Adipocyte (in vitro differentiated cells): ENCODE data around the gene SORBS1.
A peak's percentile ranks its signal among the peaks of the same experiment; 100 is the strongest.

Experiments used
- DNase-seq: peaks from one replicate; pipeline ENCODE4 v3.0.0-alpha.2; 2015; ENCODE audit warnings: low read depth
- H3K27me3 ChIP-seq: replicated peaks from 2 replicates; pipeline ENCODE4 v1.7.0; 2013; ENCODE audit warnings: mild to moderate bottlenecking, low read length, moderate library complexity; ENCODE audit not compliant: control insufficient read depth, insufficient read depth
- H3K36me3 ChIP-seq: 2 replicates; pipeline ENCODE4 v1.7.0; 2013; ENCODE audit warnings: low read length, mild to moderate bottlenecking, moderate library complexity; ENCODE audit not compliant: control insufficient read depth, insufficient read depth, severe bottlenecking
- H3K4me1 ChIP-seq: 2 replicates; pipeline ENCODE4 v1.7.0; 2013; ENCODE audit warnings: mild to moderate bottlenecking, low read length, moderate library complexity; ENCODE audit not compliant: control insufficient read depth, insufficient read depth
- H3K4me3 ChIP-seq: 2 replicates; pipeline ENCODE4 v1.7.0; 2013; ENCODE audit warnings: mild to moderate bottlenecking, low read length, moderate library complexity
- H3K9ac ChIP-seq: 2 replicates; pipeline ENCODE4 v1.7.0; 2013; ENCODE audit warnings: mild to moderate bottlenecking, low read length, moderate library complexity
- H3K9me3 ChIP-seq: 2 replicates; pipeline ENCODE4 v1.7.0; 2013; ENCODE audit warnings: mild to moderate bottlenecking, low read length, moderate library complexity; ENCODE audit not compliant: control insufficient read depth

Gene SORBS1

DNA sequence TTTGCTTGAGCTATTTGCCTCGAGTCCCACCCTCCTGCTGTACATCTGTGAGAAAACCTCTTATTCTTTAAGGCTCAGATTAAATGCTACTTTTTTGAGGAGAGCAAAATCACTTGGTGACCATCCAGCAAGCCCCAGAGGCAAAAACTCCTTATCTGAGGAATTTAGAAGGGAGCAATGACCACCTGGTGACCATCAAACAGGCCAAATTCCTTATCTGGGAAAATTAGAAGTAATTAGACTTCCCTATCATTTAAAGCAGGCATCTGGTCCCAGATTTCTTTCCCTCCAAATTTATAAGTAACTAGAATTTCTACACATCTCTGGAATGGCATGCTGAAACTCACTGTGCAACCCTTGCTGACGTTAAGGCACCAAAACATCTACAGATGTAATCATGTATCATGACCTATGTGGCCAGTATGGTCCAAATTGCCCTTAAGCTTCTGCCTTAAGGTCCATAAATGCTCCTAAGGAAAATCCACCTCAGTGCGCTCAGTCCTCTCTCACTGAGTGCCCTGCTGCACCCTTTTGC lies 229.5 kb downstream of the SORBS1 start:
- no peak overlapping the region for H3K9ac ChIP-seq
- peaks cover 67% of the 10 kb centered on the region for H3K36me3 ChIP-seq

GRCh38 chr10:95330966-95331453 lies 230.2 kb downstream of the SORBS1 start:
- H3K36me3 ChIP-seq = peaks cover 67% of the 10 kb centered on the region
- no peaks in the 10 kb centered on the region for H3K27me3 ChIP-seq
- H3K4me3 ChIP-seq = no peak overlapping the region
- peaks cover 17% of the 10 kb centered on the region for H3K4me1 ChIP-seq
- DNase-seq = no peak
- H3K9ac ChIP-seq = no peak overlapping the region
- no peaks in the 10 kb centered on the region for H3K9me3 ChIP-seq

More for the DNA sequence above, 229.5 kb downstream of the SORBS1 start:
- Histone ChIP-seq H3K4me1 (peaks cover 17% of the 10 kb centered on the region), H3K27me3 (no peaks in the 10 kb centered on the region), H3K4me3 (no peak overlapping the region), H3K9me3 (no peaks in the 10 kb centered on the region)
- no peak for DNase-seq

DNA sequence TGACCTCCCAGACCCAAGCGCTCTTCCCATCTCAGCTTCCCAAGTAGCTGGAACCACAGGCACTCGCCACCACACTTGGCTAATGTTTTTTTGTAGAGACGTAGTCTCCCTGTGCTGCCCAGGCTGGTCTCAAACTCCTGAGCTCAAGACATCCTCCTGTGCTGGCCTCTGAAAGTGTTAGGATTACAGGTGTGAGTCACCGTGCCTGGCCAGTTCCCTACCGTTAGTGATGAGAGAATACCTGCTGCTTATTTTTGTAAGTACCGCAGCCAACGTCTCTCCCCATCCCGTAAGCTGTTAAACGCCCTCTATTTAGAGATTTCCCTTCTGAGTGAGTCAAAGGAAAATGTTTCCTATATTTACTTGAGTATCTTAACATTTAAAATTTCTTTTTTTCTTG lies 231.9 kb downstream of the SORBS1 start:
- Histone ChIP-seq H3K9me3 (no peaks in the 10 kb centered on the region), H3K36me3 (peaks cover 69% of the 10 kb centered on the region), H3K4me1 (peaks cover 6% of the 10 kb centered on the region), H3K27me3 (no peaks in the 10 kb centered on the region), H3K4me3 (no peak overlapping the region), H3K9ac (no peak overlapping the region)
- no peak for DNase-seq

- Histone ChIP-seq H3K36me3 (peaks cover 77% of the 10 kb centered on the region), H3K4me3 (no peak overlapping the region), H3K9me3 (no peaks in the 10 kb centered on the region), H3K27me3 (no peaks in the 10 kb centered on the region), H3K4me1 (no peaks in the 10 kb centered on the region), H3K9ac (no peak overlapping the region)
- DNase-seq = no peak
Measured at GRCh38 chr10:95328013-95328412, 233.2 kb downstream of the SORBS1 start.

GRCh38 chr10:95327367-95327766 lies 233.8 kb downstream of the SORBS1 start:
- peak; percentile 18 for DNase-seq
- H3K4me1 ChIP-seq = no peaks in the 10 kb centered on the region
- H3K9me3 ChIP-seq = no peaks in the 10 kb centered on the region
- H3K36me3 ChIP-seq = peaks cover 77% of the 10 kb centered on the region
- no peaks in the 10 kb centered on the region for H3K27me3 ChIP-seq
- H3K4me3 ChIP-seq = no peak overlapping the region
- no peak overlapping the region for H3K9ac ChIP-seq

DNA sequence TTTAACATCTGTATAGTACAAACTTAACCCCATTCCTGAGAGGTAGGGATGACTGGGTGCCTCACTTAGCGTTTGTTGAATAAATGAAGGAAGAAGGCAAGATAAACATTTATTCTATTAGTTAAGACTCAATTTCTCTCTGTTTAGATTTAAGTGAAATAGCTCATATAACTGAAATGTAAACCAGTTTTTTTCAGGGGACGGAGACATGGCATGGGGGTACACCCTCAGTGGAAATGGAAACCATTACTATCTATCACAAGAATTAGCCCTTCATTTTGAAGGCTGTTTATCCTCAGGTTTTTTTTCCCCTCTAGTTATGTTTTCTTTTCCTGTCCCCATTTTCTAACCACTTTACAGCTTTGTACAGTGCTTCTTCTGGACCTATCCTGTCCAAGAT lies 234.8 kb downstream of the SORBS1 start:
- Histone ChIP-seq H3K4me1 (no peaks in the 10 kb centered on the region), H3K27me3 (no peaks in the 10 kb centered on the region), H3K9ac (no peak overlapping the region), H3K9me3 (no peaks in the 10 kb centered on the region), H3K4me3 (no peak overlapping the region), H3K36me3 (peaks cover 79% of the 10 kb centered on the region)
- DNase-seq = no peak

DNA sequence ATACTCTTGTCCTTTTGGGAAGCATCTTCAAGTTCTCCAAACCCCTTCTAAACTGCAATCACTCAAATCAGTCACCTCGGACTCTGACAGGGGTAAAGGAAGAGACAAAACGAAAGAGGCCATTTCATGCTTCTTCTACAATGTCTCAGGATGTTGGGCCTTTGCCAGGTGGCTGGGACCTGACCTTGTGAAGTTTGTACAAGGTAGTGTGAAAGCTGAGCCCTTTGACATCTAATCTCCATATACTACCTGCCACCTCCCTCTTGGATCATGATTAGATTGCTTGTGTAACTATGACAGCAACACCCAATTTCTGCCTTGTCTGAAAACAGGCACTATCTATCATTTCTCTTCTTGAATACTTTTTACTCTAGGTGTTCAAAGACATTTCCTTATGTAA lies 235.3 kb downstream of the SORBS1 start:
- no peak overlapping the region for H3K4me3 ChIP-seq
- no peak for DNase-seq
- no peaks in the 10 kb centered on the region for H3K9me3 ChIP-seq
- H3K36me3 ChIP-seq = peaks cover 79% of the 10 kb centered on the region
- no peaks in the 10 kb centered on the region for H3K4me1 ChIP-seq
- H3K27me3 ChIP-seq = no peaks in the 10 kb centered on the region
- H3K9ac ChIP-seq = no peak overlapping the region

- Histone ChIP-seq H3K36me3 (peaks cover 84% of the 10 kb centered on the region), H3K4me1 (no peaks in the 10 kb centered on the region), H3K27me3 (no peaks in the 10 kb centered on the region), H3K9ac (no peak overlapping the region), H3K4me3 (no peak overlapping the region), H3K9me3 (no peaks in the 10 kb centered on the region)
- DNase-seq = no peak
Measured at GRCh38 chr10:95324436-95325268, 236.5 kb downstream of the SORBS1 start.

DNA sequence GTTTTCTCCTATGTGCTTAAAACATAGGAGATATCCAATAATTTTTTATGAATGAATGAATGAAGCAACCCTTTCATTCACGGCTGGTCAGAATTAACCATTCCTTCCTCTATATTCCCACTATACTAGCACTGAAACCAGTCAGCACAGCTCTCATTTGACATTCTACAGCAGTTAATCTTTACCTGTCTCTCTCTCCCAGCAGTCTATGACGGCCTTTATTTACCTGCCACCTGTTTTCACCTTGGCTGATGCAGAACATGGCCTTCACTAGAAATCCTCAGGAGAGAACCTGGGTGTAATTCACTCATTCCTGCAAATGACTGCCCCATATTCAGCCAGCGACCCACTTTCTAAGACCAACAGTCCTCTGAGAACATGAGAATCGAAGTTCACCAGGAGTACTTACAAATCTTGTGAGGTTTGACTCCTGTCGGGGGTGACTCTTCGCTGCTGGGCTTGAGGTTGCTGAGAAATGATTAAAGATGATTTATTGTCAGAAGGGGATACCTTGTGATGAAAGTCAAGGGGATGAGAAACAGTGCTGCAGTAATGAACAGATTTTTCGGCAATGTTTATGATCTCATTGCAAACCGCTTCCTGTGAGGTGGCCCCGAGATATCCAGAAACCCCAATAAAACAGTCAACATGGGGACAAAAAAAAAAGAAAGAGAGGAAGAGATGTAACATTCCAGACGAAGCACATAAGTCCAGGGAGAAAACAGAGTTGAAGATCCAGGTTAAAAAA lies 239.4 kb downstream of the SORBS1 start:
- no peak for DNase-seq
- H3K4me3 ChIP-seq = no peak overlapping the region
- peaks cover 67% of the 10 kb centered on the region for H3K36me3 ChIP-seq
- no peaks in the 10 kb centered on the region for H3K27me3 ChIP-seq
- no peak overlapping the region for H3K9ac ChIP-seq
- no peaks in the 10 kb centered on the region for H3K4me1 ChIP-seq
- no peaks in the 10 kb centered on the region for H3K9me3 ChIP-seq

DNA sequence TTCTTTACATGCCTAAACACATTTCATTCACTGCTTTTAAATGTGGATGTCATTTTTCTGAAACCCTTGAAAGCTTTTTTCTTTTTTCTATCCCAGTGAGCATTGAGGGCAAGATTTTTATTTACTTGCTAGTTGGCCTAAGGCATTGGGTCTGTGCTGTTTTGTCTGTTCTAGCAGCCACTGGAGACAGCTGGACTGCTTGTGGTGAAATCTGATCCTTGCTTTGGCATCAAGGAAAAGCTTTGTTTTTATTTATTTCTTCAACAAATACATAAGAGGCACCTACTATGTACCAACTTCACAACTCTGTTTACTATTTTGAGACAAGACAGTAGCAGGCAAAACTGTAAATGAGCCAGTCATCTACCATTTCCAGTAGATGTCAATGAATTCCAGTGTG lies 241.9 kb downstream of the SORBS1 start:
- Histone ChIP-seq H3K27me3 (no peaks in the 10 kb centered on the region), H3K4me3 (no peak overlapping the region), H3K36me3 (peaks cover 71% of the 10 kb centered on the region), H3K9me3 (no peaks in the 10 kb centered on the region), H3K4me1 (no peaks in the 10 kb centered on the region), H3K9ac (no peak overlapping the region)
- DNase-seq = peak; percentile 63

GRCh38 chr10:95315509-95315908 lies 245.7 kb downstream of the SORBS1 start:
- Histone ChIP-seq H3K4me3 (no peak overlapping the region), H3K4me1 (no peaks in the 10 kb centered on the region), H3K36me3 (peaks cover 54% of the 10 kb centered on the region), H3K27me3 (no peaks in the 10 kb centered on the region), H3K9ac (no peak overlapping the region), H3K9me3 (no peaks in the 10 kb centered on the region)
- DNase-seq = no peak
